Suppressor macrophage (primary cell): ENCODE results near the gene THBS2.
A peak's percentile ranks its signal among the peaks of the same experiment; 100 is the strongest.

Source experiments
- DNase-seq, 4 experiments: peaks; one replicate each; pipeline ENCODE4 v3.0.0-alpha.2; 2020 to 2022

The THBS2 gene

GRCh38 chr6:169230946-169231789 lies 22.5 kb downstream of the THBS2 start:
- no peak for DNase-seq

GRCh38 chr6:169230322-169230665 lies 23.4 kb downstream of the THBS2 start:
- no peak for DNase-seq

GRCh38 chr6:169229615-169230321 lies 23.9 kb downstream of the THBS2 start:
- no peak for DNase-seq

- no peak for DNase-seq
These were observed 26.5 kb downstream of the THBS2 start for GRCh38 chr6:169227116-169227515.

GRCh38 chr6:169225887-169226286 lies 27.8 kb downstream of the THBS2 start:
- no peak for DNase-seq

- DNase-seq: no peak
These were observed 28.5 kb downstream of the THBS2 start for GRCh38 chr6:169225131-169225576.

- DNase-seq: no peak
These were observed 28.9 kb downstream of the THBS2 start for GRCh38 chr6:169224716-169225115.

- DNase-seq: no peak
These were observed 29.4 kb downstream of the THBS2 start for GRCh38 chr6:169224185-169224695.

GRCh38 chr6:169223006-169223405 lies 30.6 kb downstream of the THBS2 start:
- DNase-seq: no peak

GRCh38 chr6:169222126-169222525 lies 31.5 kb downstream of the THBS2 start:
- no peak for DNase-seq

- no peak for DNase-seq
These were observed 32.4 kb downstream of the THBS2 start for GRCh38 chr6:169221264-169221663.

GRCh38 chr6:169220068-169220964 lies 33.3 kb downstream of the THBS2 start:
- no peak for DNase-seq

GRCh38 chr6:169217972-169218371 lies 35.7 kb downstream of the THBS2 start:
- no peak for DNase-seq

GRCh38 chr6:169216830-169217229 lies 36.8 kb downstream of the THBS2 start:
- no peak for DNase-seq

GRCh38 chr6:169215201-169215681 lies 38.4 kb downstream of the THBS2 start:
- DNase-seq: peak; percentile 15 to 48 (median 38)

GRCh38 chr6:169214789-169215188 lies 38.9 kb downstream of the THBS2 start:
- DNase-seq: peak; percentile 67 to 85 (median 76)

GRCh38 chr6:169213814-169214520 lies 39.7 kb downstream of the THBS2 start:
- DNase-seq: no peak

GRCh38 chr6:169212897-169213813 lies 40.5 kb downstream of the THBS2 start:
- peak; percentile 95 to 98 (median 98) for DNase-seq

- peak in 3 of 4 experiments; percentile 9 to 44 (median 20) for DNase-seq
These were observed 41.2 kb downstream of the THBS2 start for GRCh38 chr6:169212436-169212835.

- no peak for DNase-seq
These were observed 41.8 kb downstream of the THBS2 start for GRCh38 chr6:169211881-169212280.

- no peak for DNase-seq
These were observed 43.0 kb downstream of the THBS2 start for GRCh38 chr6:169210611-169211010.
